Sigmoid colon (tissue), 7 donors: Measurements from ENCODE around the gene LPO. TPM values are rescaled to one million over a fixed set of nuclear protein-coding genes. Genes with fewer than 3 reads are reported as not detected.

ENCODE experiments used
- DNase-seq: peaks from one replicate; pipeline ENCODE4 v3.0.0-alpha.2; 2019
- H3K27ac ChIP-seq, 4 donors: fragments of 200-600 bp; sonication (generic); one replicate each; pipeline ENCODE4 v1.5.1; 2016 to 2019; ENCODE audit warnings: mild to moderate bottlenecking in 1 of 4
- H3K27me3 ChIP-seq, 3 donors: fragments of 200-600 bp; sonication (generic); one replicate each; pipeline ENCODE4 v1.5.1; 2019; ENCODE audit warnings: mild to moderate bottlenecking in 1 of 3
- H3K36me3 ChIP-seq, 4 donors: fragments of 200-600 bp; sonication (generic); one replicate each; pipeline ENCODE4 v1.5.1; 2016 to 2019
- H3K4me1 ChIP-seq, 4 donors: fragments of 200-600 bp; sonication (generic); one replicate each; pipeline ENCODE4 v1.5.1; 2017 to 2019
- H3K4me3 ChIP-seq, 4 donors: fragments of 200-600 bp; sonication (generic); one replicate each; pipeline ENCODE4 v1.5.1; 2017 to 2019; ENCODE audit warnings: mild to moderate bottlenecking in 2 of 4, moderate library complexity in 1 of 4
- H3K9me3 ChIP-seq, 4 donors: fragments of 200-600 bp in 3 of 4; sonication (generic) in 3 of 4; one replicate each; pipeline versions ENCODE4 v1.5.1 to v1.6.1; 2013 to 2019
- EP300 ChIP-seq, 4 donors: sonication (generic); formaldehyde crosslinking; IDR thresholded peaks; one replicate each; pipeline ENCODE4 v1.6.1; 2017; ENCODE audit warnings: antibody characterized with exemption in 4 of 4
- POLR2A ChIP-seq, 2 donors: fragments of 450-650 bp; IDR thresholded peaks; one replicate each; pipeline ENCODE4 v1.6.1; 2016; ENCODE audit warnings: antibody characterized with exemption in 2 of 2, mild to moderate bottlenecking in 2 of 2, moderate library complexity in 2 of 2
- POLR2AphosphoS5 ChIP-seq, 4 donors: sonication (generic); formaldehyde crosslinking; IDR thresholded peaks; one replicate each; pipeline ENCODE4 v1.6.1; 2017; ENCODE audit warnings: antibody characterized with exemption in 4 of 4
- WGBS, 2 donors: extraction: QIAGEN DNeasy Blood & Tissue Kit; methylation state at CpG; one replicate each; pipeline ENCODE4 v1.1.7; 2013; 5-methylcytosine and 5-hydroxymethylcytosine counted together
- intact Hi-C: fragments of 100-400 bp; cut with DNase I; formaldehyde crosslinking; loops from one replicate; pipeline ENCODE4 v1.15.1; 2023
- polyA plus RNA-seq, 3 donors: library from polyadenylated mRNA; stranded (reverse); fragments of 200-250 nt; gene quantifications; one replicate each; pipeline ENCODE4 v1.2.3, GENCODE V29; 2013
- total RNA-seq, 4 donors: library from RNA; depleted of rRNA; stranded (reverse); fragments of >200 nt; gene quantifications; one replicate each; pipeline ENCODE4 v1.1.0, GENCODE V29; 2016
- TF ChIP-seq, protein P1 (sequence below), 4 experiments: fragments of 450-650 bp in 3 of 4; fragments of 200-600 bp in 1 of 4; IDR thresholded peaks; one replicate each; pipeline ENCODE4 v1.5.1; 2016 to 2019; ENCODE audit warnings: antibody characterized with exemption in 4 of 4, mild to moderate bottlenecking in 3 of 4, moderate library complexity in 2 of 4
- donor health status: healthy with polysubstance abuse.
- donor health status: Bipolar disorder and iron deficiency.
- donor health status: healthy.

LPO gene
- total and polyA plus RNA-seq, 7 donors: not detected

DNA sequence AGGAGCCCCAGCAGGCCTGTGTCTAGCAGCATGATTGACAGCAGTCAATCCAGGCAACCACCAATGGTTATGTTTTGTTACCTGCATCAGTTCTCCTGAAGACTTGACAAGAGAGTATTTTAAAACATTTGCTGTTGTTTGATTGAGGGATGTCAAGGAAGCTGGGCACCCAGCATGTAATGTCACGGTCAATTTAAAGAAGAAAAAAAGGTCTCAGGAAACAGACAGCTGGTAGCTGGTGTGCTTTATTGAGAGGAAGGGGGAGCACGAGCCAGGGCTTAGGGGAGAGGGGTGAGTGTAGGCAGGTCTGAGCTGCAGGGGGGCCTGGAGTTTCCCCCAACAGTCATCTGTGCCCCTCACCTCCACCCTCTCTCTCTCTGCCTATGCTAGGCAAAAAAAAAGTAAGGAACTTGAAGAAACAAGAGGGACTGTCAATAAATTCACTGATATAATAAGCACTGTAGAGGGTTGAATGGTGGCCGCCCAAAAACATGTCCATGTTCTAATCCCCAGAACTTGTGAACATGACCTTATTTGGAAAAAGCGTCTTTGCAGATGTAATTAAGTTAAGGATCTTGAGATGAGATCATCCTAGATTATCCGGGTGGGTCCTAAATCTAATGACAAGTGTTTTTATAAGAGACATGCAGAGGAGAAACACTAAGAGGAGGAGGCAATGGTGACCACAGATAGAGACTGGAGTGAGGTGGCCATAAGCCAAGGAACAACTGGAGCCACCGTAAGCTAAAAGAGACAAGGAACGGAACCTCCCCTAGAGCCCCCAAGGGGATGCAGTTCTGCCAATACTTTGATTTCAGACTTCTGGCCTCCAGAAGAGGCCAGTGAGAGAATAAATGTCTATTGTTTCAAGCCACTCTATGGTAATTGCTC lies 75.7 kb downstream of the LPO start:
- TF ChIP-seq POLR2A (IDR thresholded peaks at IDR 0.05): no peak
- TF ChIP-seq, protein P1, sequence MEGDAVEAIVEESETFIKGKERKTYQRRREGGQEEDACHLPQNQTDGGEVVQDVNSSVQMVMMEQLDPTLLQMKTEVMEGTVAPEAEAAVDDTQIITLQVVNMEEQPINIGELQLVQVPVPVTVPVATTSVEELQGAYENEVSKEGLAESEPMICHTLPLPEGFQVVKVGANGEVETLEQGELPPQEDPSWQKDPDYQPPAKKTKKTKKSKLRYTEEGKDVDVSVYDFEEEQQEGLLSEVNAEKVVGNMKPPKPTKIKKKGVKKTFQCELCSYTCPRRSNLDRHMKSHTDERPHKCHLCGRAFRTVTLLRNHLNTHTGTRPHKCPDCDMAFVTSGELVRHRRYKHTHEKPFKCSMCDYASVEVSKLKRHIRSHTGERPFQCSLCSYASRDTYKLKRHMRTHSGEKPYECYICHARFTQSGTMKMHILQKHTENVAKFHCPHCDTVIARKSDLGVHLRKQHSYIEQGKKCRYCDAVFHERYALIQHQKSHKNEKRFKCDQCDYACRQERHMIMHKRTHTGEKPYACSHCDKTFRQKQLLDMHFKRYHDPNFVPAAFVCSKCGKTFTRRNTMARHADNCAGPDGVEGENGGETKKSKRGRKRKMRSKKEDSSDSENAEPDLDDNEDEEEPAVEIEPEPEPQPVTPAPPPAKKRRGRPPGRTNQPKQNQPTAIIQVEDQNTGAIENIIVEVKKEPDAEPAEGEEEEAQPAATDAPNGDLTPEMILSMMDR (IDR thresholded peaks at IDR 0.05): no peak
- no peak for TF ChIP-seq EP300 (IDR thresholded peaks at IDR 0.05)
- no peak for TF ChIP-seq POLR2AphosphoS5 (IDR thresholded peaks at IDR 0.05)
- WGBS, 2 donors: 77 to 79% methylated on average over 7 of the region's 7 CpGs
- intact Hi-C loops: no loop called here
- Histone ChIP-seq H3K4me3 (no peak overlapping the region), H3K4me1 (no peaks in the 10 kb centered on the region), H3K36me3 (no peaks in the 10 kb centered on the region), H3K27me3 (no peaks in the 10 kb centered on the region), H3K9me3 (no peaks in the 10 kb centered on the region), H3K27ac (no peak overlapping the region)
- DNase-seq: no peak

DNA sequence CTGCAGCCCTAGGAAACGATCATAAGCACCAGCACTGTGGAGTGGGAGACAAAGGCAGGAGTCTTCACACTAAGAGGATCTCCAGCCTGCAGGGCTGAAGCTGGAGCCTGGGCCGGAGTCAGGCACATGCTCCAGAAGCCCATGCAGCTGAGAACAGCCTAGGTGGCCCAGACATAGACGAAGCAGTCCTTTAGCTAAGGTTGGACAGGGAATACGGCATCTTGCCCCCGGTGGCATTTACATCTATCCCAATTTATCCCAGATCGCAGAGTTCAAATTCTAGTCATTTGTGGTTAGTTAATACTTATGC lies 76.3 kb downstream of the LPO start:
- H3K27me3 ChIP-seq: no peaks in the 10 kb centered on the region
- WGBS, 2 donors: 91 to 92% methylated on average over 6 of the region's 6 CpGs
- H3K9me3 ChIP-seq: no peaks in the 10 kb centered on the region
- no peaks in the 10 kb centered on the region for H3K4me1 ChIP-seq
- H3K4me3 ChIP-seq: no peak overlapping the region
- DNase-seq: no peak
- TF ChIP-seq, protein P1 (IDR thresholded peaks at IDR 0.05): no peak
- TF ChIP-seq EP300 (IDR thresholded peaks at IDR 0.05) (no peak), POLR2AphosphoS5 (IDR thresholded peaks at IDR 0.05) (no peak), POLR2A (IDR thresholded peaks at IDR 0.05) (no peak)
- no peaks in the 10 kb centered on the region for H3K36me3 ChIP-seq
- H3K27ac ChIP-seq: no peak overlapping the region
- intact Hi-C loops: no loop called here

DNA sequence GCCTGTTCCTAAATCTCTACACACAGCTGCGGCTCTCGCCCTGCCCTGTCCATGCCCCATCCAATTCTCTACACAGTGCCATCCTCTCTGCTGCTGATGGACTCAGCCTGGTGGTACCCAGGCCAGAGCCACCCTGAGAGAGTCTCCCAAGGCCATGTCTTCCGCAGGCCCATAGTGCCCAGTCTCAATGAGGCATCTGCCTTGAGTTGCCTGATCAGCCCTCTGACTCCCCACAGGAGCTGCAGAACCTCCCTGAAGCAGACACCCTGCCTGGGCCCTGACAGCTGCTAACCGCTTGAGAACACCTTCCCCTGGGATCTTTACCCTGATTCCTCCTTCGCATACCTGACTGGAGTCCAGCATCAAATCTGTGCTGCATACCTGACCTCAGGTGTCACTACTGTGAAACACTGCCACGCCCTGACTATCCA lies 76.9 kb downstream of the LPO start:
- H3K4me1 ChIP-seq: no peaks in the 10 kb centered on the region
- H3K4me3 ChIP-seq: no peak overlapping the region
- 89 to 93% methylated on average over 6 of the region's 6 CpGs for WGBS, 2 donors
- intact Hi-C loops: no loop called here
- TF ChIP-seq, protein P1 (IDR thresholded peaks at IDR 0.05): no peak
- TF ChIP-seq POLR2A (IDR thresholded peaks at IDR 0.05): no peak
- TF ChIP-seq EP300 (IDR thresholded peaks at IDR 0.05): no peak
- TF ChIP-seq POLR2AphosphoS5 (IDR thresholded peaks at IDR 0.05): no peak
- no peak for DNase-seq
- no peaks in the 10 kb centered on the region for H3K9me3 ChIP-seq
- no peaks in the 10 kb centered on the region for H3K36me3 ChIP-seq
- H3K27me3 ChIP-seq: no peaks in the 10 kb centered on the region
- H3K27ac ChIP-seq: no peak overlapping the region

DNA sequence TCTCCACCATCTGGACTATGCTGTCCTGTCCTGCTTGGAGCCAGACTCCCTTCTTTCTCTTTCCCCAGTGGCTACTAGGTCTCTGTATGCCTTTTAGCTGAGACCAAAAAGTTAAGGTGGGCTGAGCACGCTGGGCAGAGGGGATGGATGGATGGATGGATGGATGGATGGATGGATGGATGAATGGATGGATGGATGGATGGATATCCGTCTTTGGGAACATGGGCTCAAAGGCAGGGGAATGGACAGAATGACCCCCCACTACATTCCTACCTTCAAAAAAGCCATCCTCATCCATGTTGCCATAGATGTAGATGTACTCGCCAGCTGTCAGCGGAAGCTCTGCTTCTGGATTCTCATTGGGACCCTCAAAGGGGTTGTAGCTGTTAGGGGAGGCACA lies 77.4 kb downstream of the LPO start:
- no peak for DNase-seq
- H3K4me1 ChIP-seq: no peaks in the 10 kb centered on the region
- no peak overlapping the region for H3K4me3 ChIP-seq
- H3K36me3 ChIP-seq: no peaks in the 10 kb centered on the region
- intact Hi-C loops: no loop called here
- H3K27ac ChIP-seq: no peak overlapping the region
- TF ChIP-seq POLR2A (IDR thresholded peaks at IDR 0.05) (no peak), POLR2AphosphoS5 (IDR thresholded peaks at IDR 0.05) (no peak)
- TF ChIP-seq, protein P1 (IDR thresholded peaks at IDR 0.05): no peak
- no peaks in the 10 kb centered on the region for H3K9me3 ChIP-seq
- WGBS, 2 donors: 93 to 94% methylated on average over 4 of the region's 4 CpGs
- H3K27me3 ChIP-seq: no peaks in the 10 kb centered on the region
